Measurements from ENCODE around the gene RLBP1.

- no peak for TF ChIP-seq POLR2A (IDR thresholded peaks at IDR 0.05)
- no peak for TF ChIP-seq CTCF (IDR thresholded peaks at IDR 0.05)
Observed at GRCh38 chr15:89211678-89212170, 9.7 kb downstream of the RLBP1 start.

Data from right lobe of liver (tissue), 4 donors.